GM19397 (cell line): Measurements from ENCODE around the gene HDAC9.
"Not testable (repeated sequence)": the region's sequence is repeated elsewhere in the genome, so short reads cannot be mapped to it uniquely, and the experiment has no call there.

Experiments
- ATAC-seq: cut with Tn5 transposase; IDR thresholded peaks from one replicate; pipeline ENCODE4 v1.9.1; 2021; ENCODE audit warnings: mild to moderate bottlenecking, moderate library complexity; ENCODE audit not compliant: unreplicated experiment

The HDAC9 gene

DNA sequence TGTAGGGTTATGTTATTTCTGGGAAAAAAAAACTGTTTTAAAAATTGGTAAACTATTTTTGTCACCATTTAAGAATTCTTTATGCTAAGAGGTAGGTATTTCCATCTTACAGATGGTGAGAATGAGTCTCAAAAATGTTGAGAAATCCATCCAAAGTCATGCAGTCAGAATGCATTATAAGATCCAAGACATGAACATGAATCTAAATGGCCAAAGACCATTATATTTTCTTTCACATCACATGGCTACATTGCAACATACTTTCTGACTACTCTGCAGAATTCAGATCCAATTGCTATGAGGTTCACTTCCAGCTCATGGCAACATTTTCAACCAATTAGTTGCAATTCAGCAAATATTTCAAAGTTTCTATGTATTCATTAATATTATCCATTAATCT, 440.7 kb downstream of the HDAC9 start:
- no peak for ATAC-seq

DNA sequence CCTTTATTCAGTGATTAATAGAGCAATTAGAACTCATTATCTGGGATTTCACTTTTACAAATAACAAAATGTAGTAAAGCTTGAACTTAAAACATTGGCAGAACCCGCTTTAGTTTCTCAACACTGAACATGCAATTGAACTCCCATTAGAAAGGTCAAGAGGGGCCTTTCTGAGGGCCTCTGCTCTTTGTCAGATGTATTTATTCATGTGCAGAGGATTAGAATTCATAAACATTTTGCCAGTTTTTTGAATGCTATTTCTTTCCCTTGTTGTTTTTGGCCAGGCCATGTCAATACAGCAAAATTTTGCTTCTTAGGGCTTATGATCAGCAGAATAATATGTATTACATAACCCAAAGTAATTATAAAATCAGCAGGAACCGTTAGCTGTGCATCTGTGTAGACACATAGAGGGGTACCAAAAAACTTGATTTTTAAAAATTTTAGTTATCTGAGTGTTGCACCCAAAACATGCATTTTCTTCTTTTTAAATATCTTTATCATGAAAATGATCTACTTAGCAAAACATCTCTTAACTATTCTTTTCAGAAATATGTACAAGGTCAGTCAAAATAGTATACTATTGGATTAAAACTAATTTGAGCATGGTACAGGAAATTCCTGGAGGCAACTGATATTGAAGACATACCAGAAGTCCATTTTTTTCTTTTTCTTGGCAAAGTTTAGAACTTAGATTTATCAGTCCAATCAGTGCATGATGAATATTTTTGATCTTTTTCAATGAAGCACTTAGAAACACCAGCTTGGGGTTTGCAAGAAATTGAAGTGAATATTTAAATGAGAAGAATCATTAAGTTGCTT, 444.4 kb downstream of the HDAC9 start:
- no peak for ATAC-seq

DNA sequence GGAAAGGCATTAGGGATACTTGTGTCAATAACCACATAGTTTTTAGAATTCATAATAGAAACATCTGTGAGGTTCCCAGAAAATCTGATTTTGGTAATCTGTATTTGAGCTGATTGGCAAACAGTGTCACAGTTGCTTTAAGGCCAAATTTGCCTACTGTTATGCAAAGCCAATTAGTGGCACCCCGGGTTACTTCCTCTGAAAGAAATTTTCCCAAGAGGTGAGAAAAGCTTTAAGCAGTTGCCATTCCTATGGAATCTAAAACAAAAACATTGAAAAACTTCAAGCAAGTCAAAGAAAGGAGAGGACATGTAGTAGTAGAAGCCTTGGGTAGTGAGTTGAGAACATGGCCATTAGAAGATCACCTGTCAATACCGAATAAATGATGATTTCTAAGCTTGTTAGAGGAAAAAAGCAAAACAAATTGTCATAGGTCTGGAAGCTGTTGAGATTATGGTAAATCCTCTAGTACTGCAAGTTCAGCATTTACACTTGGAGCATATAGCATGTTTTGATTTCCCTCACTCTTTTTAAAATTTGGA, 445.1 kb downstream of the HDAC9 start:
- no peak for ATAC-seq

DNA sequence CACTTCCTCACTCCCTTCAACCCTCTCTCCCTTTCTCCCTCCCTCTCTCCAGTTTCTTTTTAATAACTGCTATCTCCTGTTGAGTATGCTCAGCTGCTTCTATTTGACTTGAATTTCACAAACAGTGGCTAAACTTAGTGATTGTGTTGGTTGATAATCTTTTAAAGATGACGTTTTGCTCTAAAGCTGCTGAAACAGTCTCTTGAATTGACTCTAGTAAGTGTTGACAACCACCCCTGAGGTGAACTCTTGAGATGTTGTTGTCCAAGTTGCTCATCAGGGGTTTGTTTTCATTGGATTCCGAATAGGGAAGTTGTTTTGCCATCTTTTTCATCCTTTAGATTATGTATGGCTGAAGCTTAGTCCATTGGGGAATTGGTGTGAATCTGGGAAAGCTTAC, 445.7 kb downstream of the HDAC9 start:
- no peak for ATAC-seq

DNA sequence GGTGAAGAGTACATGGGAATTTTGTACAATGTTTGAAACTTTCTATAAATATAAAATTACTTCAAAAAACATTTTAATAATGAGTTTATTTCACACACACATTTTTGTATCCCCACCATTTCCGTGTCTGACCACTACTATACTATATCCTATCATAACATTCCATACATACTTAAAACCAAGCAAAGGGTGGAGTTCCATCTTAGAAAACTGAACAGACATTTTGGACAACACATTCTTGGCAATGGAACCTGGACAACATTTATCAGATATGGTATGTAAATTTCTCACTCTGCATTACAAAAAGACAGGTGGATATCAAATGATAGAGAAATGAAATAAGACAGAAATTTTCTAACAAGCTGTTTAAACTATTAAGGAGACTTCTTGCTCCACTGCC, 453.0 kb downstream of the HDAC9 start:
- no peak for ATAC-seq

DNA sequence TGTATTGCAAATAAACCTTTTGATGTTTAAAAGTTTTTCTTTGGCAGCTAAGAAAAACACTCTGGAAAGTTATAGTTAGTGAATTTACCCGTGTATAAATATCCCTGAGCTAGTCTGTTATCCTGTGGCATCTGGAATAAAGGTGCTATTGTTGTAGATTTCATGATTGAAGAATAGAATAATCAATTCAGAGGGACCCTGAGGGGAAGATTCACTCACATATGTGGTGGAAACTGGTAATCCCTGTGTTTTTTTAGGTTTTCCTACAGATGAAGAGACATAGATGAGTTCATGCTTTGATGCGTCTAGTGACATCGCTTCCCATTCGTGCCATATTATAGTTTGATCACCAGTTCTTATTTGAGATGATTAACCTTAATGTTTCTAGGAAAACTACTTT, 457.3 kb downstream of the HDAC9 start:
- no peak for ATAC-seq

DNA sequence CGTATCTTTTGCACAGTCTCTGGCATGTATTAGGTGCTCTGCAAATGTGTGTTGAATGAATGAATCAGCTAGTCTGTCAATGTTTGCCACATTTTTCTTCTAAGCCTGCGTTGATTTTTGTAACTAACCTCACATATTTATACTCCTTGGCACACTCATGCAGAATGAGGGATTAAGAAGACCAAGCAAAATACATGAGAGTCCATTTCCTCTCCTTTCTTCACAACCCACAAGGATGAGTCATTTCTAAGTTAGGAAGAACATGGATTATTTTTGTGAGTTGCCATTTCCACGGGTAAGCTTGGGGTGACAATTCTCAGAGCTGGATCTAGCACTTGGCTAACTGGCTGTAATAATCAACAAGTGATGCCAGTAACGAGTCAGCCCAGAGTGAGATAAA, 463.1 kb downstream of the HDAC9 start:
- no peak for ATAC-seq

DNA sequence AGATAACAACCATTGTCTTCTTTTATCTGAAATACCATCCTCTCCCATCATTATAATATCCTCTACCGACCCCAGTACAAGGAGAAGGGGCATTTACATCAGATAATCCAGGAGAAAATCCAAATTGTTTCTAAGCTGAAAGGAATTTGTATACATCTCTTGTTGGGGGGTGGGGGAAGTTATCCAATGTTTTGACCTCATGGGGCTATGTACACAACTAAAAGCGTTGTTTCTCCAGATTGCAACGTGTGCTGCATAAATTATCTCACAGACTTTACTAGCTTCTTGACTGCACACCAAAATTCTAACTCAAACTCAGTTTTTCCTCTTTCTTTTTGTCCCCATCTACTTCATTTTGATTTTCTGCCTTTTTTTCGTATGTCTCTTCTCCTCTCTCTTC, 465.2 kb downstream of the HDAC9 start:
- ATAC-seq, result no peak

DNA sequence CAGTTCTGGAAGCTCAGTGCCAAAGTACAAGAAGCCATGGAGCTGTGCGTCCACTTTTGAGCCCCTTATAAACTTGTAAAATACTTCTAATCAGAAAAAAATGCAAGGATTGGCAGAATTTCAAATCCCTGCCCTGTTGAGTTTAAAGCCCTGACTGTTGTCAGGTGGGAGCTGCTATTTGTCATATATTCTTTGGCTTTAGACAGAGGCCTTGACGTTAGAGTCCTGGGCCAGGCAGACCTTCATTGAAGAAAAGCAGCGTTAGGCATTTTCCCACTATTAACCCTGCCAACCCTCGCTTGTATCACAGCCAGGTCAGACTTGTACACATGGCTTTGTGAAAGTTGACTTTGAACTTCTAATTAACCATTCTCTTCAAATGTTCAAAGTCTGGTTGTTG, 466.5 kb downstream of the HDAC9 start:
- no peak for ATAC-seq

DNA sequence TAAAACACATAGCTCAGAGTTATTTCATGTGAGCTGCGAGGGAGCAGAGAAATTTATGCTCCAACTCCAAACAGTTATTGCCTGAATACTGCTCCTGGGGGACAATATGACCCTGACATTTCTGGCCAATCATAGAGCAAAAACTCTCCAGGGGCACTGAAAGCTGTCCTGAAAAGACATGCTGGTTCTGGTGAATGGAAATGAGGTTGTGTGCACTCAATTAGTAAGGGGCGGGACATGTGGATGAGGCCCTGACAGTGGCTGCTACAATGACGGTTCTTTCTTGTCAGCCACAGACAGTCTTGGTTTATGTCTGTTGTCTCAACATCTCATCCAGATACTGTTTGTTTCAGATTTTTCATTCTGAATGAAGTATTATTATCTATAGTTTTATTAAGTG, 470.1 kb downstream of the HDAC9 start:
- ATAC-seq, result no peak

DNA sequence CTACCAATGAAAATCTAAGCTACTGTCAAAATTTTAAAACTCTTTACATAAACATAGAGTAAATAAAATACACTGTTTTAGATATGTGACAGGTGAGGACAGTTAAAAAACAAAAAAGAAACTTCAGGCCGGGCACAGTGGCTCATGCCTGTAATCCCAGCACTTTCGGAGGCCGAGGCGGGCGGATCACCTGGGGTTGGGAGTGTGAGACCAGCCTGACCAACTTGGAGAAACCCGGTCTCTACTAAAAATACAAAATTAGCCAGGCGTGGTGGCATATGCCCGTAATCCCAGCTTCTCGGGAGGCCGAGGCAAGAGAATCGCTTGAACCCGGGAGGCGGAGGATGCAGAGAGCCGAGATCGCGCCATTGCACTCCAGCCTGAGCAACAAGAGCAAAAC, 472.2 kb downstream of the HDAC9 start:
- not testable (repeated sequence) for ATAC-seq

DNA sequence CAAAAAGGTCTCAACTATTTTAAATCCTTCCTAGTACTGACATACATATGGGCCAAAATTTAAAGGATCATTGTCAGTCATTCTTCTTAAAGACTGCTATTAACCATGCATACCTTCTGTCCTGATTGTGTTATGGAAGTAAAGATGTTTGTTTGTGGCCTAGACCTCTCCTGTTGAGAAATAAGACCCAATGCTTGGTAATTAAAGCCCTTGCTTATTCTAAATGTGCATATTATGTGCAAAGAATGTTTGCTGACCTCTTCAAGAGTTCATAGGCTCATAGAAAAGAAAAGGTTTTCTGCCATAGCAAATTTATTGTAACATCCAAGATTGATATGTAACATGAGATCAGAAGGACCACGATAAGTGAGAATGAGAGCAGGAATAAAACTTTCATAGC, 476.3 kb downstream of the HDAC9 start:
- no peak for ATAC-seq

DNA sequence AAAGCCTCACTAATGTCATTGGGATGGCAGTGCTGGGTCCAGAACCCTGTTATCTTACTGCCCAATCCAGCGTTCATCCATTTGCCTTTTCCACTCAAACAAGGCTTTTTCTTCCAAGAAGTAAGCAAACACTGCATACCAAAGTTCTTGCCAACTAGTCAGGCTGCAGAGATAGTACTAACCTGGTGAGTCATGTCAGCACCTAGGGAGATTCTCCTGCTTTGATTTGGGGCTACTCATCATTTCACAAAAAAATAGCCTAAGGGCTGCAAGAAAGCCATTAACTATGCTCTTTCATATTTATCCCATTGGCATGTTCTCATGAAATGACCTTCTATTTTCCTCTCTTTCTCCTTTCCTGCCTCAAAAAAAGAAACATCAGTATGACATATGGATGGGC, 479.3 kb downstream of the HDAC9 start:
- ATAC-seq, result no peak

DNA sequence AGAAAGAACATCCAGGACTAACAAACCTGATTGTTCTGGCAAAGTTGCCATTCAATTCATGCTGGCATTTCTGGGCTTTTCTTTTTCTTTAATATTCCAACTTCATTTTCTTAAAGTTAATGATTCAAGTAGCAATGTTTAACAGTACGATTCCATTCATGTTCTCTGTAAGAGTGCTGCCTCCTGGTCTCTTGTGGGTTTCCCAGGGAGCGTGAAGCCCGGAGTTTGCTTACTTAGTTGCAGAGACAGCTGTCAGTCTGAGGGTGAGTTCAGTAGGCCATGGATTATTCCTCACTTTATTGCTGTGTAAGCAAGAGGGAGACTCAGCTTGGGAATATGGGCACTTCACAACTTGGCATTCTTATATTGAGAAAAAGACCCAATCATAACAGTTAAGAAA, 479.7 kb downstream of the HDAC9 start:
- ATAC-seq, result no peak

DNA sequence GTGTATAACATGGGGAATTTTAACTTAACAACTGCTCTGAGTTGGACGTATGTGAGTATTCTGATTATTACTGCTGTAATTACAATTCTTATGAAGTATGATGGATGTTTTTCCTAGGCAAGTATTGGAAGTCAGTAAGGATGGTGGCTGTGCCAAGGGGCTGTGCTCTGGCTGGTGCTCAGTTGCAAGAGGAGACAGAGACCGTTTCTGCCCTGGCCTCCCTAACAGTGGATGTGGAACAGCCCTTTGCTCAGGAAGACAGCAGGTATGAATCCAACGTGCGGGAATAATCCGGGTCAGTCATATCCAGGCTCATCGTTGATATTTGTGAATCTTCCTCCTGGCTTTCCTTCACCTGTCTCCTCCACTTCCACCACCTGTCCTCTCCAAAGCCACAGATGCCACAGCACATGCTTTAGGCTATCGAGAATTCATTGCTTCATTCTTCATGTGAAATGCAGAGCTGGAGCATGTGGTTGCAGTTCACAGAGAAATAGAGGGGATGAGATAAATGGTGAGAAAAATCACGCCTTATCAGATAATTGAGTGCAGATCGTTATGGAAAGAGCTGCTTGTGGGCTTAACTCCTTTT, 480.2 kb downstream of the HDAC9 start:
- no peak for ATAC-seq

DNA sequence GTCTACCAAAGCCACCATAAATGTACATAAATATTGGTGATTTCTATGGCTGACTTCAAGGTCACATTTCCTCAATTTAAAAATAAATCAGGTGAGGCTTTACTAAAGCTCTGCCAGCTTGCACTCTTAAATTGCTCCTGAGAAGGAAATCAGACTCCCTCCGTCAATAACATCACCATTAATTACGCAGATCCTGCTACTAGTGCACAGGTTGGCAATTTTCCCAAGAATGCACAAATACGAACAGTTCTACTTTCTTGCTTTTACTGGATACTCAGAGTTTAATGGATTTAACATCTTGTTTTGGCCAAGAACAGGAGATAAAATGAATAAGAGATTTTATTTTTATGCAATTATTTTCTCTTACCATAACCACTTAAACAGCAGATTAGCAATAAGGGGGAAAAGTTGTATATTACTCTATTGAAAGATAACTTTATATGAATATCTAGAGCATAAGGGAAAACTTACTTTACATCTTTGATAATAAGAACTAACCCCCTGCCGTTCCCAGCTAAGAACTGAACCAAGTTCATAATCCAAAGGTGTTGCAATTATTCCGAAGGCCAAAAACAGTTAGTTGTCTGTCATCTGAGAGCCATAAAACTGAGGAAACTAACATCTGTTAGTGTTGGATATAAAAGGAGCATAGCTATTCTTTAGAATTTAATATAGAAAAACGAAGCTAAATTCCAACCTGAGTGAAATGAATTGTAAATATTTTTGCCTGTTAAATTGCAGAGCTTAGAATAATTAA, 481.3 kb downstream of the HDAC9 start:
- ATAC-seq, result no peak

DNA sequence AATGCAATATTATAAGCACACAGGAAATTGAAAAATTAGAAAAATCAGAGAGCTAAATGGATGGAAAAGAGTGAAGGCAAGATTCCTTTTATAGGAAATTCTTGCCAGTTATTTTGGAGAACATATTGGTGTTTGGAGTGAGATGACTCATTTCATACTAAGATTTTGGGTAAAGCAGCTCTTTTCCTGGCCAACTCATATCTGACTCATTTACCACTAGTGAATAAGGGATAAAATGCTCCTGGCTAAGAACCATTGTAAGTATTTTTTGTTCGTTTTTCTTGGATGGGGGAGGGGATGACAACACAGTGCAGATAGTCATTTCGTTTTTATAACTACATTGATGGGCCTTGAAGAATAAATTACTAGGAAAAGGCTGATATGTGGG, 482.6 kb downstream of the HDAC9 start:
- no peak for ATAC-seq

DNA sequence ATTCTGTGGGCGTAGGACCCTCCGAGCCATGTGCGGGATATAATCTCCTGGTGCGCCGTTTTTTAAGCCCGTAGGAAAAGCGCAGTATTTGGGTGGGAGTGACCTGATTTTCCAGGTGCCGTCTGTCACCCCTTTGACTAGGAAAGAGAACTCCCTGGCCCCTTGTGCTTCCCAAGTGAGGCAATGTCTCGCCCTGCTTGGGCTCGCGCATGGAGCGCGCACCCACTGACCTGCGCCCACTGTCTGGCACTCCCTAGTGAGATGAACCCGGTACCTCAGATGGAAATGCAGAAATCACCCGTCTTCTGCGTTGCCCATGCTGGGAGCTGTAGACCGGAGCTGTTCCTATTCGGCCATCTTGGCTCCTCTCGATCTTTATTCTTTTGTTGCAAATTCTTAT, 495.2 kb downstream of the HDAC9 start:
- not testable (repeated sequence) for ATAC-seq

DNA sequence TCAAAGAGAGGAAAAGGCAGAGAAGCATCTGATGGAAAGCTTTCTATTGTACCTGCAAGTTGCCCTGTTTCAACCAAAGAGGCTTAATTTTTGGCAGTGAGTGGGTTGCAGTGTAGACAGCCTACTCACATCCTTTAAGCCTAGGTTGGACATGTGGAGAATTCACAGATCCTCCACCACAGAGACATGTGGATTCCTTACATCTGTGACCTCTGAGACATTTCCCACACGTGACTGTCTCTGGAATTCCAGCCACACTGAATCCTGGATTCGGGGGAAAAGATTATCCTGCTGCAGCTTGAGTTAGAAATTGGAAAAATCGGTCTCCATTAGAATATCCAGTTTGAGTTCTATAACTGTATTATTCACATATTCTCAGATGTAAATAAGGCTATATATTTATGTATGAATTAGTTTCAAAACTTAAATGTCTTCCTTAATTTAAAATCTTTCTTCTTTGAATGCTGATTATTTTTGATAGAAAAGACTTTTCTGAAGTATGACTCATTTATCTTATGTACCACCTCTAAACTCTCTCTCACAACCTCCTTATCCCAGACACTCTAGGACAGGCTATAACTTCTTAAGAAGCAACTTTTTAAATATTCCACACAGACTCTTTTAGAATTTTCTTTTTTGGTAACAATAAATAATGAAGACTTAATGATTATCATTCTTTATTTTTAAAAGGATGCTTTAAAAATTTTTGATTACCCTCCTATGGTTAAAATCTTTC, 498.6 kb downstream of the HDAC9 start:
- ATAC-seq, result no peak

DNA sequence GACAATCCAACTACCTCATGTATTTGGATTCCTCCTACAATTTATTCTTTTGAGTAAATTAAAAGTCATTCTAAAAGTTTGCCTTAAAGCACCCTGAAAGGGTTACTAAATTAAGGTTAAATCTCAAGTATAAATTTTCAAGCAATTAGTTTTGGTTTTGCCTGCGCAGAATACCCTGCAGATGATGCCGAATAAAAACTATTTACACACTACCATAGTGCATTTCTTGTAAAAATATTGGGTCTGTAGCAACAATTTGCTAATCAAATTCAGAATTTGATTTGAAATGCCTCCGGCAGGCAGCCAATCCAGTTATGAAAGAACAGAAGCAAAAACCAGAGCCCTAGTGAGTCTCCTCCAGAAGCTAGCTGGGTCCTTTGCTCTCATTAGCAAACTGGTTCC, 499.7 kb downstream of the HDAC9 start:
- no peak for ATAC-seq

DNA sequence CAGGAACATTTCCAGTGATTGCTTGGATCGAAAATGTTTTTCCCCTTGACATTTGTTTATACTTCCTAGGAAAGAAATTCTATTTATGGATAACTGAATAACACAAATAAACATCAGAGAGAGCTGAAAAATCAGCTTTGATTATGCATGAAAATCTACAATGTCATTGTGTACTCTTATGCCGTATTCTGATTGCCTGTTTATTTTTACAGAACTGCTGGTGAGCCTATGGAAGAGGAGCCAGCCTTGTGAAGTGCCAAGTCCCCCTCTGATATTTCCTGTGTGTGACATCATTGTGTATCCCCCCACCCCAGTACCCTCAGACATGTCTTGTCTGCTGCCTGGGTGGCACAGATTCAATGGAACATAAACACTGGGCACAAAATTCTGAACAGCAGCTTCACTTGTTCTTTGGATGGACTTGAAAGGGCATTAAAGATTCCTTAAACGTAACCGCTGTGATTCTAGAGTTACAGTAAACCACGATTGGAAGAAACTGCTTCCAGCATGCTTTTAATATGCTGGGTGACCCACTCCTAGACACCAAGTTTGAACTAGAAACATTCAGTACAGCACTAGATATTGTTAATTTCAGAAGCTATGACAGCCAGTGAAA, 500.4 kb downstream of the HDAC9 start:
- no peak for ATAC-seq
